Loucy (cell line): ENCODE results near the gene LSM3.

Source experiments
- H2AFZ ChIP-seq: fragments of 200-600 bp; sonication (generic); 2 replicates; pipeline ENCODE4 v1.6.0; 2016; ENCODE audit warnings: antibody characterized with exemption, mild to moderate bottlenecking, low read length, moderate library complexity
- H3F3A ChIP-seq: fragments of 200-600 bp; 2 replicates; pipeline ENCODE4 v1.6.0; 2016; ENCODE audit warnings: antibody characterized with exemption, low read depth, mild to moderate bottlenecking
- H3K27me3 ChIP-seq: fragments of 200-600 bp; sonication (generic); 2 replicates; pipeline ENCODE4 v1.6.1; 2014; ENCODE audit warnings: low read length, mild to moderate bottlenecking; ENCODE audit not compliant: insufficient read depth, poor library complexity, severe bottlenecking
- H3K36me3 ChIP-seq: fragments of 200-600 bp; sonication (generic); 2 replicates; pipeline ENCODE4 v1.6.1; 2016; ENCODE audit warnings: low read length; ENCODE audit not compliant: insufficient read depth
- H3K4me1 ChIP-seq: fragments of 200-600 bp; sonication (generic); 2 replicates; pipeline ENCODE4 v1.5.1; 2014; ENCODE audit warnings: low read length, mild to moderate bottlenecking; ENCODE audit not compliant: insufficient read depth, poor library complexity, severe bottlenecking
- H3K4me2 ChIP-seq: fragments of 200-600 bp; sonication (generic); 2 replicates; pipeline ENCODE4 v1.6.0; 2014; ENCODE audit warnings: antibody characterized with exemption, low read length, low read depth, mild to moderate bottlenecking; ENCODE audit not compliant: poor library complexity, severe bottlenecking
- H3K4me3 ChIP-seq: fragments of 200-600 bp; sonication (generic); 2 replicates; pipeline ENCODE4 v1.5.1; 2014; ENCODE audit warnings: low read length, mild to moderate bottlenecking, mixed read lengths; ENCODE audit not compliant: poor library complexity, severe bottlenecking
- H3K79me2 ChIP-seq: fragments of 200-600 bp; sonication (generic); 2 replicates; pipeline ENCODE4 v1.6.1; 2014; ENCODE audit warnings: low read length; ENCODE audit not compliant: insufficient read depth
- H3K9ac ChIP-seq: fragments of 200-600 bp; sonication (generic); 2 replicates; pipeline ENCODE4 v1.6.0; 2014; ENCODE audit warnings: mild to moderate bottlenecking, low read depth, low read length, moderate library complexity; ENCODE audit not compliant: poor library complexity, severe bottlenecking
- H3K9me2 ChIP-seq: fragments of 200-600 bp; sonication (generic); replicated peaks from 2 replicates; pipeline ENCODE4 v1.6.1; 2016; ENCODE audit warnings: low read depth, low read length, mixed read lengths
- H3K9me3 ChIP-seq: fragments of 200-600 bp; sonication (generic); 2 replicates; pipeline ENCODE4 v1.6.1; 2014; ENCODE audit warnings: mild to moderate bottlenecking, antibody characterized with exemption, low read length, low read depth; ENCODE audit not compliant: insufficient read depth
- H4K20me1 ChIP-seq: fragments of 200-600 bp; sonication (generic); 2 replicates; pipeline ENCODE4 v1.6.0; 2014; ENCODE audit warnings: antibody characterized with exemption, low read length, mild to moderate bottlenecking; ENCODE audit not compliant: insufficient read depth, poor library complexity, severe bottlenecking
- CTCF ChIP-seq: fragments of 200-600 bp; sonication (generic); conservative IDR thresholded peaks from 2 replicates; pipeline ENCODE4 v1.5.1; 2014; ENCODE audit warnings: mild to moderate bottlenecking, antibody characterized with exemption, low read length
- EZH2phosphoT487 ChIP-seq: fragments of 200-600 bp; IDR thresholded peaks from 2 replicates; pipeline ENCODE4 v1.6.1; 2018; ENCODE audit warnings: antibody characterized with exemption, mild to moderate bottlenecking, moderate library complexity, borderline replicate concordance

Gene LSM3

GRCh38 chr3:14202874-14203520 is 24.4 kb downstream of the LSM3 start:
- Histone ChIP-seq H3K9me2 (no peaks in the 10 kb centered on the region), H3K27me3 (no peaks in the 10 kb centered on the region), H3K36me3 (peaks cover 26% of the 10 kb centered on the region; the same call in 1 of the 2 replicates), H3K4me1 (no peaks in the 10 kb centered on the region), H3K4me2 (no peak overlapping the region), H3F3A (no peaks in the 10 kb centered on the region), H3K79me2 (no peaks in the 10 kb centered on the region), H2AFZ (no peak overlapping the region), H3K4me3 (no peak overlapping the region), H4K20me1 (peaks cover under 1% of the 10 kb centered on the region), H3K9me3 (no peaks in the 10 kb centered on the region), H3K9ac (no peak overlapping the region)
- TF ChIP-seq EZH2phosphoT487, result no peak
- no peak for TF ChIP-seq CTCF

- no peak overlapping the region for H2AFZ ChIP-seq
- H3K9me3 ChIP-seq, result no peaks in the 10 kb centered on the region
- H3K9ac ChIP-seq, result no peak overlapping the region
- no peaks in the 10 kb centered on the region for H3K27me3 ChIP-seq
- no peaks in the 10 kb centered on the region for H3K79me2 ChIP-seq
- no peaks in the 10 kb centered on the region for H4K20me1 ChIP-seq
- TF ChIP-seq CTCF (peak; percentile 80), EZH2phosphoT487 (no peak)
- H3F3A ChIP-seq, result no peaks in the 10 kb centered on the region
- peaks cover 20% of the 10 kb centered on the region; the same call in 1 of the 2 replicates for H3K36me3 ChIP-seq
- no peak overlapping the region for H3K4me2 ChIP-seq
- no peaks in the 10 kb centered on the region for H3K9me2 ChIP-seq
- H3K4me3 ChIP-seq, result no peak overlapping the region
- no peaks in the 10 kb centered on the region for H3K4me1 ChIP-seq
Observed at GRCh38 chr3:14203521-14204079, 25.0 kb downstream of the LSM3 start.

- Histone ChIP-seq H3K4me2 (no peak overlapping the region), H3K9ac (no peak overlapping the region), H4K20me1 (no peaks in the 10 kb centered on the region), H3K9me2 (no peaks in the 10 kb centered on the region), H3K79me2 (no peaks in the 10 kb centered on the region), H3K9me3 (no peaks in the 10 kb centered on the region), H3K27me3 (no peaks in the 10 kb centered on the region), H3F3A (no peaks in the 10 kb centered on the region), H3K4me3 (no peak overlapping the region), H3K4me1 (no peaks in the 10 kb centered on the region), H2AFZ (no peak overlapping the region), H3K36me3 (peaks cover 9% of the 10 kb centered on the region; the same call in 1 of the 2 replicates)
- TF ChIP-seq CTCF (no peak), EZH2phosphoT487 (no peak)
Observed at GRCh38 chr3:14204515-14205284, 26.1 kb downstream of the LSM3 start.
